ENCODE data around the gene PILRB.
A peak's percentile ranks its signal among the peaks of the same experiment; 100 is the strongest.
"Not testable (repeated sequence)": the region's sequence is repeated elsewhere in the genome, so short reads cannot be mapped to it uniquely, and the experiment has no call there.

Gene PILRB

GRCh38 chr7:100378114-100378755 lies 20.3 kb downstream of the PILRB start:
- no peak for DNase-seq

GRCh38 chr7:100380196-100380595 lies 22.3 kb downstream of the PILRB start:
- no peak for DNase-seq

GRCh38 chr7:100381531-100382233 lies 23.8 kb downstream of the PILRB start:
- not testable (repeated sequence) for DNase-seq

GRCh38 chr7:100382234-100382853 lies 24.4 kb downstream of the PILRB start:
- not testable (repeated sequence) for DNase-seq

- DNase-seq = no peak
Measured at GRCh38 chr7:100384628-100385294, 26.8 kb downstream of the PILRB start.

- DNase-seq = no peak
Measured at GRCh38 chr7:100386940-100387339, 29.0 kb downstream of the PILRB start.

- no peak for DNase-seq
Measured at GRCh38 chr7:100387695-100388094, 29.8 kb downstream of the PILRB start.

- no peak for DNase-seq
Measured at GRCh38 chr7:100389437-100390088, 31.6 kb downstream of the PILRB start.

GRCh38 chr7:100390286-100391009 lies 32.5 kb downstream of the PILRB start:
- DNase-seq = no peak

GRCh38 chr7:100393233-100393905 lies 35.5 kb downstream of the PILRB start:
- no peak for DNase-seq

GRCh38 chr7:100394077-100394476 lies 36.2 kb downstream of the PILRB start:
- no peak for DNase-seq

- DNase-seq = peak; percentile 86
Measured at GRCh38 chr7:100396421-100396982, 38.6 kb downstream of the PILRB start.

- no peak for DNase-seq
Measured at GRCh38 chr7:100397315-100398081, 39.6 kb downstream of the PILRB start.

GRCh38 chr7:100398239-100398638 lies 40.3 kb downstream of the PILRB start:
- no peak for DNase-seq

- no peak for DNase-seq
Measured at GRCh38 chr7:100400041-100400440, 42.1 kb downstream of the PILRB start.

- DNase-seq = peak; percentile 55
Measured at GRCh38 chr7:100400656-100401055, 42.7 kb downstream of the PILRB start.

- DNase-seq = no peak
Measured at GRCh38 chr7:100401811-100402210, 43.9 kb downstream of the PILRB start.

- no peak for DNase-seq
Measured at GRCh38 chr7:100402241-100402640, 44.3 kb downstream of the PILRB start.

GRCh38 chr7:100406767-100407166 lies 48.9 kb downstream of the PILRB start:
- DNase-seq = no peak

Data from OCI-M1 (cell line).